ENCODE measurements around the gene PTGFRN.

The PTGFRN gene

GRCh38 chr1:117038236-117038635 lies 128.5 kb downstream of the PTGFRN start:
- no peaks in the 10 kb centered on the region for H3K36me3 ChIP-seq (ENCODE audit: control insufficient read depth, insufficient read depth, low read length)
- no peak overlapping the region for H3K4me3 ChIP-seq (ENCODE audit: low read length)
- H3K9ac ChIP-seq (ENCODE audit: low read length): no peak overlapping the region
- H3K4me1 ChIP-seq (ENCODE audit: control insufficient read depth, insufficient read depth, low read length): no peaks in the 10 kb centered on the region
- no peaks in the 10 kb centered on the region for H3K9me3 ChIP-seq (ENCODE audit: control insufficient read depth, low read length)
- no peaks in the 10 kb centered on the region for H3K27me3 ChIP-seq (ENCODE audit: control insufficient read depth, insufficient read depth, low read length)
